HG02938 (cell line): ENCODE results near the gene PPP1R1A.

ENCODE experiments used
- ATAC-seq: cut with Tn5 transposase; IDR thresholded peaks from one replicate; pipeline ENCODE4 v1.9.1; 2021; ENCODE audit warnings: mild to moderate bottlenecking, moderate library complexity; ENCODE audit not compliant: unreplicated experiment

The PPP1R1A gene

DNA sequence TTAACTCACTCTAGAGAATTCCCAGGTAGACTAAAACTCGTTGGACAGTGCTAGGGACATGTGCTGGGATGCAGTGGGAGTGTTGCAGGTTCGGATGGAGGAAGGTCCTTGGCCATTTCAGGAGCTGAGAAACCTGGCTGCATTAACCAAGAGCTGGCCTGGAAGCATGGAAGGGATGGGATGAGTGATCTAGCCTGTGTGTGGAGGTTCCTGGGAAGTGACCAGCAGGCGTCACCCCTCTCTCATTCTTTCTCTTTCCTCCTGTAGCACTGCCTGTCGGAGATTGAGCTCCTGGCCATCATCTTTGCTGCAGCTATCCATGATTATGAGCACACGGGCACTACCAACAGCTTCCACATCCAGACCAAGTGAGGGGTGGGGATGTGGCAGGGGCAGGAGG is 15.6 kb downstream of the PPP1R1A start:
- ATAC-seq: no peak

DNA sequence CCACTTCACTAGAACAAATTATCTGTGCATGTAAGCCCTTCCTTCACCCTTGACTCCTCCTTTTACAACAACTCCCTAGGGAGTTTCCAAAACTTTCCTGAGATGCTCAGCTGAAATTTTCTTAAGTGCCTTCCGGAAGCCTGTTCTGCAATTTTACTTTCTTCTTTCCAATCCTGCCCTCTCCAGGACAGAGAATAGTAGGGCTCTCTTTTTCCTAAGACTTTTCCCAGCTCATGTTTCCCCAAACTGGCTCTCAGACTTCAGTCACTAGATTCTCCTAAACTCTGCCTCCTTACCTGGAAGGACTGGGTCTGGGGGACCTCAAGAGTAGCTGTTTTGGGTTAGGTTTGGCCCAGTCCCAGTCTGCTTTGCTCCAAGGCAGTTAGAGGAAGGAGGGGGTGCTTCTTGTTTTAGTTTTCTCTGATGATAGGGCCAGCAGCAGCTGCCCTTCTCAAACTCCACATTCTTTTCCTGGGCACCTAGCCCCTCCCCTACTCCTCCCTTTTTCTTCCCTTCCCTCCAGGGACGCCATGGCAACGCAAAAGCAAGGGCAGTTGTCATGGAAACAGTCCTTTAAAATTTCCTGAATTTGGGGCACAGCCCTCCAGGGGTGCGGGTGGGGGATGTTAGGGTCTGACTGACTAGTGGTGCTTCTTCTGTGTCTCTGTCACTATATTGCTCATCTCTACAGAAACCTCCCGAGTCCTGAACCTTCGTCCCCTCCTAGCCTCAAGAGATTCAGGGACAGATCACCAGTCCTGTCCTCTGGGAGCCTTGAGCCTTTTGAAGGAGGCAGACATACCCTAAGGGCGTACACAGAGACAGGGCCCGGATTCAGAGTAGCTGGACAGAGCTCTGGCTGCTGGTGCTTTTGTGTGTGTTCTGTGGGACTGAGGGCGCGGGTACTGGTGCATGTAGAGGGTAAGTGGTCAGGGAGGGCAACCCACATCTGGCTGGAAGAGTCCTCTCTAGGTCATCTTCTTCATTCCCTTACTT is 17.0 kb downstream of the PPP1R1A start:
- ATAC-seq: no peak

DNA sequence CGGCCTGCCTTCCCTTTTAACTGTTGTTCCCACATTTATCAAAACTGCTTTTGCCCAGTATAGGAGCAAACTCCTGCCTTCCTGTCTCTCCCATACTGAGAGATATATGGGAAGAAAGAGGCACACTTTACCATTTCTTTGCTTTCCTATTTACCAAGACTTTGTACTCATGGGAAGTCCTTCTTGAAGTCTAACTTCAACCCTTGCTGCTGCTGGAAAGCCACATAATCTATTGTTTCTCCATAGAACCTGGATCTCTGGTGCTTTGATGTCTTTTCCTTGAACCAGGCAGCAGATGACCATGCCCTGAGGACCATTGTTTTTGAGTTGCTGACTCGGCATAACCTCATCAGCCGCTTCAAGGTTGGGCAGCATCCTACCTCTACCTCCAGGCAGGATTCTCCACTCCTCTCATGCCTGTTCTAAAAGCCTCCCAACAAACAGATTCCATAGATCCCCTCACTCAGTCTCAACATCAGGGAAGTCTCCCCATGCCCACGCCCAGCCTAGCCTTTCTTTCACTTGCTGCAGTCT is 18.4 kb downstream of the PPP1R1A start:
- no peak for ATAC-seq

DNA sequence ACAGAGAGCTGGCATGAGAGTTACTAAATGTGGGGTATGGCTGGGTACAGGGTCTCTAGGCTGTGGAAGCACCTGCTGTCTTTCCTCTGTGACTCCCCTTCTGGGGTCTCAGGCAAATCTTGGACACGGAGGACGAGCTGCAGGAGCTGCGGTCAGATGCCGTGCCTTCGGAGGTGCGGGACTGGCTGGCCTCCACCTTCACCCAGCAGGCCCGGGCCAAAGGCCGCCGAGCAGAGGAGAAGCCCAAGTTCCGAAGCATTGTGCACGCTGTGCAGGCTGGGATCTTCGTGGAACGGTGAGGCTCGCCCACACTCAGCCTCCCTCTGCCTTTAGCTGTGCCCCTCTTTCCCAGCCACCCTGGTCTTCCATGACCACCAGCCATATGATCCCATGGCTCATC is 19.4 kb downstream of the PPP1R1A start:
- no peak for ATAC-seq

DNA sequence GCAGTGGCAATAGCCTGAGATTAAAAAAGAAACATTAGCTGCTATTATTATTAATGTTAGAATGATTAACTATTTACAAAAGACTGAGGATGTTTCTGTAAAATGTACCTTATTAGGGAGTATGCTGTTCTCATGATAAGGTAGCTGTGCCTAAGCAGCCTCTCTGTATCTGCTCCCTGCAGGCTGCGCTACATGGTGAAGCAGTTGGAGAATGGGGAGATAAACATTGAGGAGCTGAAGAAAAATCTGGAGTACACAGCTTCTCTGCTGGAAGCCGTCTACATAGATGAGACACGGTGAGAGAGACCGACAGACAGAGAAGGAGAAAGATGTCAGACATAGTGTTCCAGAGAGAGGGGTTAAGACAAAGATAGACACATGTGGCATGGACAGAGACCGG is 21.7 kb downstream of the PPP1R1A start:
- ATAC-seq: no peak

DNA sequence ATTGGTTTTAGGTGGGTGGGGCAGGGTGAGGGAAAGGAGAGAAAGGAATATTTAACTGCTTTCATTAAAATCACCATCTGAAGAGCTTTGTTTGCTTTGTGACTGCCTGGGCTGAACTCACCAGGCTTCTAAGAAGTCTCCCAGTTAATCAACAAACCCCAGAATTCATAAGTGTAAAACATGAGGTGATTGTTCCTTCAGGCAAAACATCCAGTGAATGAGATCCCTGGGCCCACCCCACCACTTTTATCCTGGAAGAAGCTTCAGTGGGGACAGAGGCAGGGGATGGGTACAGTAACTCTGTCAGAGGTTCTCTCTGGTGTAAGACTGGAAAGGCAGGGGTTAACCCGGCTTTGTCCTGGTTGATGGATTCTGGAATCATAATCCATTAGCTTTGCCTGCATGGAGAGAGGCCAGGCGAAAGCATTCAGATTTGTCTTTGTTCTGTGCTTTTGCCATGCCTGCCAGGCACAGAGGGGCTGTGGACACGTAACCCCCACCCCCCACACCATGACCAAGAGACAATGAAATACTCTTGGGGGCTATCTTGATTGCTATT is 22.4 kb downstream of the PPP1R1A start:
- ATAC-seq: no peak

DNA sequence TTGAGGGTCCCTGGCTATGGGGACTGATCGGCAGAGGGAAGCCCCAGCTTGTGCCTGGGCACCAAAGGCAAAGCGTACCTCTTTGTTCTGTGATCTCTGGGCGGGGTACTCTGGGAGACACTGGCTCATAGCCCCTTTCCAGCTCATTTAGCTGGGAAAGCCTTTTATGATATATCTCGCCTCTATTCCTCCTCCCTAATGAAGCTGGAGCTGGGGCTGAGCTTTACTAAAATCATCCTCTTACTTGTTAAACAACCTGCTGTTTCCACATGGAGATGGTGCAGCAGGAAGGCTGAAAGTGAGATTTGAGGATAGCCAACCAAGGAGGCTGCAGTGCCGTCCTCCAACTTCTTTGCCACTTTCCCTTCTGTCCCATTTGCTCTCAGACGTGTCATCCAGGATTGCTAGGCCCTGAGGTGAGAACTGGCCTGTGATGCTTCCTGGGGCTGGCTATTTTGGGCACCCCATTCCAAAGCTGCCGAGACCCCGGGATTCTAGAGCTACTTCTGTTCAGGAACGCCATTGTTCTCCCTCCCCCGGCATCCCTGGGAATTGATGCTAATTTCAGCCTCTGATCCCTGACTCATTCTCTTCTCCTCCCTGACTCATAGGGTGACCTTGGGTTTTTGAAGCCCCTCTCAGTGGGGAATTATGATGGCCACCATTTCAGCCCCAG is 23.0 kb downstream of the PPP1R1A start:
- ATAC-seq: no peak

DNA sequence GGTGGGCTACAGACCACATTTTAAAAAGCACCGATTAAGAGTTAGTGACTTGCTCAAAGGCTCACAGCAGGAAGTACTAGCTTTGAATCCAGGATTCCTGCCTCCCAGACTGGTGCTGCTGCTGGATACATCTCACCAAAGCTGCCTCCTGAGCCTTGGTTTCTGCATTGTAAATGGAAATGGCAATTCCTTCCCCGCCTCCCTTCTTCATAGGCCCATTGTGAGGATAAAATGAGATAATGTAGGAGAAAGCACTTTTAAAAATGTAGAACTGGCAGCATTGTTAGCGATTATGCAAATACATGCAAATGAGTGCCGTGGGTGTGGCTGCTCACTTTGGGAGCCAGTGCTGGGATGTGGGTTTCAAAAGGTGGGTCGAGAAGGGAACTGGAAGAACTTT is 23.7 kb downstream of the PPP1R1A start:
- ATAC-seq: no peak

DNA sequence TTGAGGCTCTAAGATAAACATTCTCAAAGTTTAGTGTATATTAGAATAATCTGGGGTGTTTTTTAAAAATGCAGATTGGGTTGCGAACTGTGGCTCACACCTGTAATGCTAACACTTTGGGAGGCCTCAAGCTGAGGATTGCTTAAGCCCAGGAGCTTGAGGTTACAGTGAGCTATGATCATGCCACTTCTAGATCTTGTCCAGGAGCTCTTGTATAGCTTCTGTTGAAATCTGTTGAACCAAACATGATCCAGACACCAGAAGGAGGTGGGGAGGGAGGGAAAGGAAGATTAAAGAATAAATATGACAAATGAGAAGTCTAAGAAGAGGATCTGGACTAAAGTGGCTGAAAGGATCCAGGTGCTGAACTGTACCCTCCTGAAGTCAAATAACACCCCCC is 24.7 kb downstream of the PPP1R1A start:
- no peak for ATAC-seq

DNA sequence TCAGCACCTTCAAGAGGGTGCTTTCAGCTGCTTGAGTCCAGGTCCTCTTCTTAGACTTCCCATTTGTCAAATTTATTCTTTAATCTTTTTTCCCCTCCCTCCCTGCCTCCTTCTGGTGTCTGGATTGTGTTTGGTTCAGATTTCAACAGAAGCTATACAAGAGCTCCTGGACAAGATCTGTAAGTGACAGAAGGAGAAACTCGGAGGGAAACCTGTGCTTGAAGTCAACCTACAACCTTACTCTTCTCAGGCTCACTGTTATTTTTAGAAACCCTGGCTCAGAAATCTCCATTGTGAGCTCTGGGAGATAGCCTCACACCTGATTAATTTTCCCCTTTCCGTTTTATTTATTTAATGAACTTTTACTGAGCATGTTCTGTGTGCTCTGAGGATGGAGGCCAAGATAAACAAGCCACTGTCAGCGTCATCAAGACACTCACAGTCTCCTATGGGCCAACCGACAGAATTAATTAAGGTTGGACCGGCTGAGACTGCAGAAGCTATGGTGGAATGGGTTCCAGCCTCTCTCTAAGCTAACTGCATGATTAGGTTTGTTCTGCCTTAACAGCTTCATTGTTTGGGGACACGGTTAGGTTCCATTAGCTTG is 25.6 kb downstream of the PPP1R1A start:
- no peak for ATAC-seq

DNA sequence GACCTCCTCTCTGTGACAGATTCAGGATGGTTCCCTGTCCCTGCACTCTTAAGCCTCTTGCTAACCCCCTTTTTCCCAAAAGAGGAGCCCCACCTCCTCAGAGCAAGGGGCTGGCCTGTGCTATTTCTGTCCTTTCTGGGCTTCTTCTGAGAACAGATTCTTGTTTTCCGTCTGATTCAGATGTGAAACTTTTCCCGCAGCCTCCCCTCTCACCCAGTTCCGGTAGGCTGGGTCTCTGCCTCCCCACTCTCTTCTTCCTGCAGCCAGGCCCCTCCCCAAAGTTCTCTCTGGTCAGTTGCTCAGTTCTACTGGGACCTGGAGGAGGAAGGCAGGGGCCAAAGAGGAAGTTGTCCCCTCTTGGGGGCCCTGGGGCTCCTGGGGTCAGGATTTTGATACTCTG is 27.3 kb downstream of the PPP1R1A start:
- peak; percentile 11 for ATAC-seq

DNA sequence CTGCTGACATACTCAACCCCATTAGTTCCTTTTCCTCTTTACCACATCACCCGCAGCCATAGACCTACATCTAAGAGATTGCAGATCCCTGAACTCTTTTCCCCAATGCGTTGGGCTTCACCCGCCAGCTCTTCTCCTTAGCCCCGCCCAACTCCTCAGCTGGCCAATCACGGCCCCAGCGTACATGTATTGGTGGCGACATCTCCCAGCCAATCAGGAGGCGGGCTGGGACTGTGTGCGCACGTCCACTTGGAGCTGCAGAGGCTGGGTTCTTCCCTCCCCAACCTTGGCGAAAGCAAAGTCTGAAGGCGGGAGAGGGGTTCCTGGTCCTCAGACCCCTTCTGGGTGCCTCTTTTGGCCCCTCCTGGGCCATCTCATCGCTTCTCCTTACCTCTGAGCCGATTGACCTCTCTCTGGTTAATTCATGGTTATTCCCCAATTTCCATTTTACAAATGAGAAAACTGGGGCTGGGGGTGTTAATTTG is 28.0 kb downstream of the PPP1R1A start:
- ATAC-seq: peak; percentile 99

DNA sequence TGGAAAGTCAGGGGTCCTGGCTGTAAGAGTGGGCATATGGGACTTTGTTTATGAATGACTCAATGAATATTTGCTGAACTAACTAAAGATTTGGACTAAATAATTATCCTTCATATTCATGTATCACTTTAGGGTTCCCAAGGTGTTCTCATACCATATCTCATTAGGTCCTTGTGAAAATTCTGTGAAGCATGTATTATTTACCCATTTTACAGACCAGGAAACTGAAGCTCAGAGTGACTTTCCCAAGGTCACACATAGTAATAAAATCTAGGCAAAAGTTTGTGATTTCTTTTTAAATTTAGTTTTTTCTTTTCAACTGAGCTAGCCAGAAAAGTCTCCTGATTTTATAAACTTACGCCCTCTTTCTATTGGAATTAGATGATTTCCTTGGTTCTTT is 29.7 kb downstream of the PPP1R1A start:
- ATAC-seq: no peak

DNA sequence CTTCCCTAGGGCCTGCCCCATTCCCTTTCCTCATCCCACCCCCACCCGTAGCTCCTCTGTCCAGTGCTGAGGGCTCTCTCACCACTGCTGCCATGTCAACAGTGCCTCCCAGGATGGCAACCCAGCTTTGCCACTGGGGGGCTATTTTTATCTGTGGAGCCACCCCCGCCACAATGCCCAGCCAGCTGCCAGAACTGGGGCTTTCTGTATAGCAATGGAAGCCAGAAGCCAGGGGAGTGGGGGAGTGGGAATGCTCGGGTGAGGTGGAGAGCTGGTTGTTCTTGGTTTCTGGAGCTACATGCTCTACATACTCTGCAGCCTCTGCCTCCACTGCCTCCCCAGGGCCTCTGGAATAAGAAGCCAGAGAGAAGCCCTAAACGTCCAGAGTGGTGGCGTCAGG is 30.1 kb downstream of the PPP1R1A start:
- no peak for ATAC-seq

DNA sequence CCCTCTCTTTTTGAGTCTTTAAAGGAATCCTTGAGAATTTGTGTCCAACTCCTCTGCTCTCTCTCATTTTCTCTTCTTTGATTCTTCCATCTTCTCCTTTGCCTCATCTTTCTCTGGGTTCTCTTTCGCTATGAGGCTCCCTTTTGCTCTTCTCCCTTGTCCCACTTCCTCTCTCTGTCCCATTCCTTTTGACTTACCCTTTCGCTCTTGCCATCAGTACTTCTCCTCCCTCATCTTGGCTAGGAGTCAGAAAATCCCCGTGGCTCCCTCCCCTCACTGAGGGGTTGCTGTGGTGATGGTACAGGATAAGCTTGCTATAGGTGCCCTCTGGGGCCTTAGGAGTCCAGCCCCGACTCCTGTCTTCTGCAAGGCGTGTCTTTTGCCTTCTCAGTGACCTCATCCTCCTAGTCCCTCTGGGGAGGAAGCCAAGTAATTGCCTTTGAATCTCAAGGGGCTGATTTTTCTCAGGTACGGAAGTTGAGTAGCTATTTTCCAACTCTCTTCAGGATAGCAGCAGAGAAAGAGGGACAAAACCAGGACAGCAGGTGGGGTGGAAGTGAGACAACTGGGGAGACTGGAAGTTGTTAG is 32.7 kb downstream of the PPP1R1A start:
- ATAC-seq: no peak

DNA sequence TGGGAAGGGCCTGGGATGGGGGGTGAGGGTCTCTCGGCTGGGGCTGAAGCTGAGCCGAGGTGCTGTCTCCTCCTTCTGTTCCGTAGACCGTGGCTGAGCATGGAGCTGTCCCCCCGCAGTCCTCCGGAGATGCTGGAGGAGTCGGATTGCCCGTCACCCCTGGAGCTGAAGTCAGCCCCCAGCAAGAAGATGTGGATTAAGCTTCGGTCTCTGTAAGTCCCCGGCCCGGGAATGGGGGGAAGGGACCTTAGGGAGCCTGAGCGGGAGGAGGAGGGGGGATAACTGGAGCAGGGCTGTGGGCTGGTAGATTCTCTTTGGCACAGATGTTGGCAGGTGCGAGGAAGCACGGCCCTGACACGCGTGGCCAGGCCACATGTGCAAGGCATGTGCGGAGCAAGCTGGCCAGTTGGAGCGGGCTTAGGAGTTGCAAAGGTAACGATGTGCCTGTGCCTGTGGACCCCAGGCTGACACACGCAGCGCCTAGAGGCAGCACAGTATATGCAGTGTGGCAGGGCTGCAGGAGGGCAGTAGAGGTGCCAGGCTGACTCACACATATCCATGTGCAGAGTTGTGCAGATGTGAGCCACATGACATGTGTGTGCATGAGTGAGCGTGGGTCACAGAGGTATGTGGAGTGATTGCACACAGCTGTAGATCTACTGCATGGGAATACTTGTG is 38.5 kb downstream of the PPP1R1A start:
- peak; percentile 18 for ATAC-seq

DNA sequence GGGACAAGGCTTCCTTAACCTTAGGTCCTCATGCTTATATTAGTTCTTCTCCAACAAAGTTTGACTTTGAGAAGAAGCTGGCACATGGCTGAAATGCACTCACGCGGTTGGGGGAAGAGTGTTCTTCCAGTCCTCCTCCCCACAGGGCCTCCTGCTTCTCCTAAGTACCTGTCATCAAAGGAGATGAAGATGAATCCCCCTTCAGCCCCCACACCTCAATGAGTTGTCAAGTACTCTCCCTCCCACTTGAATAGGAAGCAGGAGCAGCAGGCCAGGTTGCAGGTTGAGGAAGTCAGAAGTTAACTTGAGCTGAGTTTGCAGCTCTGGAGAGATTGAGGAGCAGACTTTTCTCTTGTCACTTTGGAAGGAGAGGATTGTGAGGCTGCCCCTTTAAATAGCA is 41.9 kb downstream of the PPP1R1A start:
- ATAC-seq: no peak

DNA sequence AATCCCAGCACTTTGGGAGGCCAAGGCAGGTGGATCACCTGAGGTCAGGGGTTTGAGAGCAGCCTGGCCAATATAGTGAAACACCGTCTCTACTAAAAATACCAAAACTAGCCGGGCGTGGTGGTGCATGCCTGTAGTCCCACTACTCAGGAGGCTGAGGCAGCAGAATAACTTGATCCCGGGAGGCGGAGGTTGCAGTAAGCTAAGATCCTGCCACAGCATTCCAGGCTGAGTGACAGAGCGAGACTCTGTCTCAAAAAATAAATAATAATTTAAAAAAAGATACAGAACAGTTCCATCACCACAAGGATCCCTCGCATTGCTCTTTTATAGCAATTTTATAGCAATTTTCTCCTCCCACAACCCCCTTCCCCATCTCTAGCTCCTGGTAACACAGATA is 43.7 kb downstream of the PPP1R1A start:
- no peak for ATAC-seq

DNA sequence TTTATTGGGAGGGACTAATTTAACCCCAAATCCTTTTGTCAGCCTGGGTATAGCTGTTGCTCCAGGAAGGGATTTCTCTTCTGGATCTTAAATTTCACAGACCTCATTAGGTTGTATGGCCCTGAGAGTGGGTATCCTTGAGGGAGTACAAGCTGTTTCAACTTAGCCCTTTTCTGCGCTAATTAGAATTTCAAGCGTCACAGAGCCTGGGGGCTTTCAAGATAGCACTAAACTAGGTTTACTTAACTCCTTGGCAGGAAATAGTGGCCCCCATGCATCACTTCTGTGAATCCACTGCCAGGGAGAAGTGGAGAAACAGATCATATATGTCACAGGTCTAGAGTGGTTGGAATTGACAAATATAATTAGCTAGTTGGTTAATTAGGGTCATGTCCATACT is 44.9 kb downstream of the PPP1R1A start:
- no peak for ATAC-seq

DNA sequence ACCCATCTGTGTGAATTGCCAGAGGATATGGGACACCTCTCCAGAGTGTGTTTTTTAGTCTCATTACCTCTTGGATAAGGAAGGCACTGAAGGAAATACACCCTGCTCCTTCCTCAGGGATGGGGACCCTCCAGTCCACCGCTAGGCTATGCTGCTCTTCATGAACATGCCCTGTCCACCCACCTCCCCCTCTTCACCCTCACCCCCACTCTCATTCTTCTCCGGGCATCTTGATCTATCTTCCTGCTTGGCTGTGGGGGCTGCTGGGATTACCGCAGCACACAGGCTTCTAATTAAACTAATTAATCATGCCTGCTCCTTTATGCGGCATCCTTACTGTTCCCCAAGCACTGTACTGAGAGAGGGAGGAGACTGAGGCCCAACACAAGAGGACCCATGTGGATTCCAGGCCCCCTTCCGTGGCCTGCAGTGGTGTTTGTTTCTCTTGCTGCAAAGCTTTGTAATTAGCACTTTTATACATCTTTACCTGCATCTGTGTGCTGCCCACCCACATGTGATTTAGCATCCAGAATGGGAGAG is 46.6 kb downstream of the PPP1R1A start:
- ATAC-seq: no peak
